Gastroesophageal sphincter (tissue), 3 donors: ENCODE results near the gene COL8A1.

Source experiments
- CTCF ChIP-seq, 4 experiments: fragments of 200-600 bp in 2 of 4; fragments of 450-650 bp in 2 of 4; sonication (generic) in 1 of 4; IDR thresholded peaks; one replicate each; pipeline ENCODE4 v1.5.1; 2017 to 2019; ENCODE audit warnings: antibody characterized with exemption in 4 of 4, mild to moderate bottlenecking in 2 of 4, moderate library complexity in 2 of 4
- POLR2A ChIP-seq, 2 donors: fragments of 450-650 bp; IDR thresholded peaks; one replicate each; pipeline ENCODE4 v1.6.1; 2017; ENCODE audit warnings: antibody characterized with exemption in 2 of 2, mild to moderate bottlenecking in 2 of 2, moderate library complexity in 1 of 2
- POLR2AphosphoS5 ChIP-seq: sonication (generic); formaldehyde crosslinking; IDR thresholded peaks from one replicate; pipeline ENCODE4 v1.6.1; 2017; ENCODE audit warnings: antibody characterized with exemption

GRCh38 chr3:99646107-99646435 is 7.7 kb downstream of the COL8A1 start:
- TF ChIP-seq CTCF (IDR thresholded peaks at IDR 0.05) (no peak), POLR2A (IDR thresholded peaks at IDR 0.05) (no peak), POLR2AphosphoS5 (no peak)
